Tibial nerve (tissue), 4 donors: ENCODE data around the gene RAD23A. TPM values are rescaled to one million over a fixed set of nuclear protein-coding genes. Genes with fewer than 3 reads are reported as not detected.

ENCODE experiments used
- DNase-seq, 2 donors: peaks; one replicate each; pipeline ENCODE4 v3.0.0-alpha.2; 2019; ENCODE audit warnings: low spot score in 2 of 2
- H3K27ac ChIP-seq, 4 donors: fragments of 200-600 bp; sonication (generic) in 3 of 4; one replicate each; pipeline ENCODE4 v1.5.1; 2017 to 2019; ENCODE audit warnings: mild to moderate bottlenecking in 1 of 4
- H3K27me3 ChIP-seq, 2 donors: fragments of 200-600 bp; sonication (generic) in 1 of 2; one replicate each; pipeline versions ENCODE4 v1.5.1 to v1.6.0; 2017 to 2019
- H3K36me3 ChIP-seq, 3 donors: fragments of 200-600 bp; sonication (generic); one replicate each; pipeline ENCODE4 v1.5.1; 2018 to 2019
- H3K4me1 ChIP-seq, 4 donors: fragments of 200-600 bp; sonication (generic) in 3 of 4; one replicate each; pipeline ENCODE4 v1.5.1; 2017 to 2019
- H3K4me3 ChIP-seq, 4 donors: fragments of 200-600 bp; sonication (generic) in 3 of 4; one replicate each; pipeline ENCODE4 v1.5.1; 2017 to 2019; ENCODE audit warnings: mild to moderate bottlenecking in 1 of 4, moderate library complexity in 1 of 4
- H3K9me3 ChIP-seq, 4 donors: fragments of 200-600 bp; sonication (generic) in 3 of 4; one replicate each; pipeline ENCODE4 v1.5.1; 2017 to 2019
- CTCF ChIP-seq, 5 experiments: fragments of 200-600 bp in 3 of 5; fragments of 450-650 bp in 2 of 5; sonication (generic) in 3 of 5; IDR thresholded peaks; one replicate each; pipeline ENCODE4 v1.5.1; 2016 to 2019; ENCODE audit warnings: antibody characterized with exemption in 5 of 5, mild to moderate bottlenecking in 3 of 5, moderate library complexity in 2 of 5
- EP300 ChIP-seq, 2 donors: sonication (generic); formaldehyde crosslinking; IDR thresholded peaks; one replicate each; pipeline ENCODE4 v1.6.1; 2017; ENCODE audit warnings: antibody characterized with exemption in 2 of 2, mild to moderate bottlenecking in 1 of 2
- POLR2A ChIP-seq, 2 donors: fragments of 450-650 bp; IDR thresholded peaks; one replicate each; pipeline ENCODE4 v1.6.1; 2017; ENCODE audit warnings: antibody characterized with exemption in 2 of 2, mild to moderate bottlenecking in 2 of 2, moderate library complexity in 2 of 2
- WGBS, 2 donors: methylation state at CpG; one replicate each; pipeline ENCODE4 v1.1.5; 2018; 5-methylcytosine and 5-hydroxymethylcytosine counted together
- total RNA-seq, 4 donors: library from RNA; depleted of rRNA; stranded (reverse); fragments of >200 nt; gene quantifications; one replicate each; pipeline ENCODE4 v1.1.0, GENCODE V29; 2016

RAD23A gene
- total RNA-seq, 4 donors from 2014 or later, result 89.2 to 111 (median 108) TPM

GRCh38 chr19:12938779-12939601 is 6.7 kb upstream of the RAD23A start:
- Histone ChIP-seq H3K27ac (peak overlapping the region; percentile 82 to 95 (median 90)), H3K4me1 (peaks cover 0 to 56% (median 22%) of the 10 kb centered on the region in 4 donors), H3K4me3 (peak overlapping the region; percentile 80 to 99 (median 92)), H3K36me3 (peaks cover 2 to 41% (median 34%) of the 10 kb centered on the region in 3 donors), H3K9me3 (no peaks in the 10 kb centered on the region), H3K27me3 (no peaks in the 10 kb centered on the region)
- no peak for TF ChIP-seq POLR2A (IDR thresholded peaks at IDR 0.05)
- TF ChIP-seq CTCF (IDR thresholded peaks at IDR 0.05), result peak in 2 of 5 experiments; percentile 14 to 42
- no peak for DNase-seq
- WGBS, 2 donors, result 1 to 2% methylated on average over 30 to 44 of the region's 54 CpGs

- Histone ChIP-seq H3K4me3 (peak overlapping the region in 3 of 4 donors; percentile 80 to 99 (median 87)), H3K4me1 (peaks cover 0 to 63% (median 21%) of the 10 kb centered on the region in 4 donors), H3K27ac (peak overlapping the region in 3 of 4 donors; percentile 40 to 95 (median 91)), H3K36me3 (peaks cover 2 to 51% (median 40%) of the 10 kb centered on the region in 3 donors), H3K9me3 (no peaks in the 10 kb centered on the region), H3K27me3 (no peaks in the 10 kb centered on the region)
- TF ChIP-seq POLR2A (IDR thresholded peaks at IDR 0.05), result no peak
- TF ChIP-seq CTCF (IDR thresholded peaks at IDR 0.05), result no peak
- TF ChIP-seq EP300 (IDR thresholded peaks at IDR 0.05), result no peak
- DNase-seq, result no peak
- 61 to 65% methylated on average over 10 of the region's 10 CpGs for WGBS, 2 donors
These were observed 5.7 kb upstream of the RAD23A start for GRCh38 chr19:12939975-12940423.

GRCh38 chr19:12940897-12941296 is 4.8 kb upstream of the RAD23A start:
- Histone ChIP-seq H3K27me3 (no peaks in the 10 kb centered on the region), H3K4me1 (peaks cover 0 to 68% (median 21%) of the 10 kb centered on the region in 4 donors), H3K36me3 (peaks cover 2 to 52% (median 40%) of the 10 kb centered on the region in 3 donors), H3K4me3 (no peak overlapping the region), H3K27ac (peak overlapping the region in 2 of 4 donors; percentile 40 to 91), H3K9me3 (no peaks in the 10 kb centered on the region)
- no peak for TF ChIP-seq EP300 (IDR thresholded peaks at IDR 0.05)
- no peak for TF ChIP-seq CTCF (IDR thresholded peaks at IDR 0.05)
- TF ChIP-seq POLR2A (IDR thresholded peaks at IDR 0.05), result no peak
- WGBS, 2 donors, result 80 to 86% methylated on average over 2 of the region's 2 CpGs
- no peak for DNase-seq

- Histone ChIP-seq H3K27me3 (no peaks in the 10 kb centered on the region), H3K4me3 (no peak overlapping the region), H3K36me3 (peaks cover 2 to 63% (median 50%) of the 10 kb centered on the region in 3 donors), H3K9me3 (no peaks in the 10 kb centered on the region), H3K27ac (peak overlapping the region in 1 of 4 donors; percentile 11), H3K4me1 (peaks cover 0 to 76% (median 28%) of the 10 kb centered on the region in 4 donors)
- DNase-seq, result no peak
- 83 to 86% methylated on average over 18 of the region's 18 CpGs for WGBS, 2 donors
- TF ChIP-seq EP300 (IDR thresholded peaks at IDR 0.05), result no peak
- no peak for TF ChIP-seq POLR2A (IDR thresholded peaks at IDR 0.05)
- TF ChIP-seq CTCF (IDR thresholded peaks at IDR 0.05), result no peak
These were observed 2.1 kb upstream of the RAD23A start for GRCh38 chr19:12943437-12944044.
